HCT116 (cell line): ENCODE data around the gene PLCXD3. TPM values are rescaled to one million over a fixed set of nuclear protein-coding genes. Genes with fewer than 3 reads are reported as not detected.

Source experiments
- ATAC-seq: fragments of 200-7000 bp; cut with Tn5 transposase; 2 replicates; pipeline ENCODE4 v1.9.1; 2020; ENCODE audit warnings: mild to moderate bottlenecking, moderate library complexity
- BruUV-seq: library from RNA; stranded (reverse); fragments of 400-500 nt; replicated peaks from 2 replicates; lab custom pipeline; 2021; lab: Mats Ljungman, UMichigan
- CTCF ChIA-PET: fragments of 300-600 bp; sonication (Branson Sonifier 250); formaldehyde crosslinking; loops from one replicate; lab custom pipeline; 2021; ENCODE audit warnings: antibody characterized with exemption; lab: Charles Lee
- POLR2A ChIA-PET: fragments of 300-600, 350-600 bp; sonication (Branson Sonifier 250); formaldehyde crosslinking; loops from one replicate; lab custom pipeline; 2021; ENCODE audit warnings: antibody characterized with exemption; lab: Charles Lee
- RAD21 ChIA-PET, 2 experiments: fragments of 300-600 bp; sonication (Branson Sonifier 250); formaldehyde crosslinking; loops; one replicate each; lab custom pipeline; 2023; ENCODE audit warnings: low total read pairs in 2 of 2; ENCODE audit not compliant: uncharacterized antibody in 2 of 2, unreplicated experiment in 2 of 2, low non-redundant PET in 1 of 2; lab: Charles Lee
- DNase-seq: peaks from one replicate; pipeline ENCODE4 v3.0.0-alpha.2; 2010; ENCODE audit warnings: low read depth, low spot score
- H2AFZ ChIP-seq: fragments of 200-600 bp; shearing (Covaris generic), sonication (generic); 2 replicates; pipeline ENCODE4 v1.6.1; 2017; ENCODE audit warnings: low read depth, mixed run types, mixed read lengths, antibody characterized with exemption, low read length; ENCODE audit not compliant: poor library complexity, severe bottlenecking
- H3K27ac ChIP-seq: 2 replicates; pipeline ENCODE4 v1.5.1; 2012; ENCODE audit warnings: low read depth, low read length
- H3K27me3 ChIP-seq: fragments of 200-600 bp; sonication (generic); 2 replicates; pipeline ENCODE4 v1.6.1; 2016; ENCODE audit warnings: mixed run types, low read length, mixed read lengths; ENCODE audit not compliant: insufficient read depth
- H3K36me3 ChIP-seq, 2 experiments: fragments of 200-500 bp in 1 of 2; fragments of 200-600 bp in 1 of 2; sonication (Bioruptor generic) in 1 of 2; sonication (generic) in 1 of 2; 2 replicates each; pipeline versions ENCODE4 v1.5.1 to v1.6.1; 2014 to 2016; ENCODE audit warnings: low read length in 2 of 2, inconsistent platforms in 1 of 2, mixed read lengths in 1 of 2, mixed run types in 1 of 2; ENCODE audit not compliant: insufficient read depth in 2 of 2, control insufficient read depth in 1 of 2
- H3K4me1 ChIP-seq, 2 experiments: fragments of 200-600 bp in 1 of 2; sonication (generic) in 1 of 2; 2 replicates each; pipeline versions ENCODE4 v1.5.1 to v1.6.1; 2012 to 2017; ENCODE audit warnings: low read length in 2 of 2, inconsistent platforms in 1 of 2, mild to moderate bottlenecking in 1 of 2, mixed read lengths in 1 of 2, mixed run types in 1 of 2, moderate library complexity in 1 of 2; ENCODE audit not compliant: insufficient read depth in 2 of 2, control insufficient read depth in 1 of 2
- H3K4me2 ChIP-seq: fragments of 200-600 bp; sonication (generic); 2 replicates; pipeline ENCODE4 v1.6.1; 2017; ENCODE audit warnings: mixed run types, low read length, mixed read lengths
- H3K4me3 ChIP-seq, 2 experiments: fragments of 200-600 bp in 1 of 2; sonication (generic) in 1 of 2; replicated peaks in 1 of 2; 2 replicates each; pipeline ENCODE4 v1.5.1; 2011 to 2016; ENCODE audit warnings: low read length in 2 of 2, control low read depth in 1 of 2, low read depth in 1 of 2, mild to moderate bottlenecking in 1 of 2, mixed read lengths in 1 of 2, mixed run types in 1 of 2
- H3K79me2 ChIP-seq: fragments of 200-600 bp; sonication (generic); 2 replicates; pipeline ENCODE4 v1.6.1; 2017; ENCODE audit warnings: mild to moderate bottlenecking, mixed run types, low read length, moderate library complexity, mixed read lengths; ENCODE audit not compliant: insufficient read depth
- H3K9ac ChIP-seq: fragments of 200-600 bp; sonication (generic); 2 replicates; pipeline ENCODE4 v1.6.1; 2016; ENCODE audit warnings: low read length, mixed read lengths
- H3K9me2 ChIP-seq: fragments of 200-600 bp; sonication (generic), shearing (Covaris generic); 2 replicates; pipeline ENCODE4 v1.6.1; 2017; ENCODE audit warnings: mixed run types, mild to moderate bottlenecking, moderate library complexity; ENCODE audit not compliant: insufficient read depth
- H3K9me3 ChIP-seq, 2 experiments: fragments of 200-500 bp in 1 of 2; fragments of 200-600 bp in 1 of 2; sonication (Bioruptor generic) in 1 of 2; sonication (generic) in 1 of 2; 2 replicates each; pipeline ENCODE4 v1.6.1; 2014 to 2017; ENCODE audit warnings: low read length in 2 of 2, mixed read lengths in 2 of 2, inconsistent platforms in 1 of 2, low read depth in 1 of 2, mild to moderate bottlenecking in 1 of 2, mixed run types in 1 of 2, moderate library complexity in 1 of 2; ENCODE audit not compliant: control insufficient read depth in 1 of 2, insufficient read depth in 1 of 2
- H4K20me1 ChIP-seq: fragments of 200-600 bp; sonication (generic), shearing (Covaris generic); 2 replicates; pipeline ENCODE4 v1.6.1; 2017; ENCODE audit warnings: mixed run types, mild to moderate bottlenecking, moderate library complexity; ENCODE audit not compliant: insufficient read depth
- ATF3 ChIP-seq: IDR thresholded peaks from 2 replicates; pipeline ENCODE4 v1.6.1; 2012
- CTCF ChIP-seq, 3 experiments: fragments of 200-600 bp in 1 of 3; sonication (generic) in 1 of 3; IDR thresholded peaks in 2 of 3; conservative IDR thresholded peaks in 1 of 3; 2 replicates each; pipeline ENCODE4 v1.5.1; 2012 to 2017; ENCODE audit warnings: low read depth in 2 of 3, low read length in 2 of 3, antibody characterized with exemption in 1 of 3, borderline replicate concordance in 1 of 3, control low read depth in 1 of 3, mild to moderate bottlenecking in 1 of 3, mixed read lengths in 1 of 3, mixed run types in 1 of 3, moderate library complexity in 1 of 3; ENCODE audit not compliant: insufficient read depth in 1 of 3
- EGR1 ChIP-seq: IDR thresholded peaks from 2 replicates; pipeline ENCODE4 v1.6.1; 2012; ENCODE audit warnings: low read depth
- ELF1 ChIP-seq: IDR thresholded peaks from 2 replicates; pipeline ENCODE4 v1.6.1; 2012; ENCODE audit warnings: low read depth, borderline replicate concordance
- EZH2 ChIP-seq: fragments of 200-600 bp; sonication (generic); IDR thresholded peaks from 2 replicates; pipeline ENCODE4 v1.6.1; 2017; ENCODE audit warnings: antibody characterized with exemption, mixed run types
- EZH2phosphoT487 ChIP-seq: fragments of 200-600 bp; IDR thresholded peaks from 2 replicates; pipeline ENCODE4 v1.6.1; 2018; ENCODE audit warnings: antibody characterized with exemption, borderline replicate concordance
- FOSL1 ChIP-seq: IDR thresholded peaks from 2 replicates; pipeline ENCODE4 v1.6.1; 2012; ENCODE audit warnings: low read depth
- JUND ChIP-seq: IDR thresholded peaks from 2 replicates; pipeline ENCODE4 v1.6.1; 2012
- MAX ChIP-seq: IDR thresholded peaks from 2 replicates; pipeline ENCODE4 v1.6.1; 2012
- POLR2A ChIP-seq: IDR thresholded peaks from 2 replicates; pipeline ENCODE4 v1.7.0; 2011; ENCODE audit warnings: borderline replicate concordance; ENCODE audit not compliant: insufficient read depth, insufficient read length; ENCODE audit errors: extremely low read depth
- RAD21 ChIP-seq: IDR thresholded peaks from 2 replicates; pipeline ENCODE4 v1.6.1; 2012; ENCODE audit warnings: low read depth, mild to moderate bottlenecking
- SIN3A ChIP-seq: IDR thresholded peaks from 2 replicates; pipeline ENCODE4 v1.6.1; 2012; ENCODE audit warnings: low read depth
- SRF ChIP-seq: IDR thresholded peaks from 2 replicates; pipeline ENCODE4 v1.6.1; 2012; ENCODE audit warnings: low read depth
- TCF7L2 ChIP-seq: IDR thresholded peaks from 2 replicates; pipeline ENCODE4 v1.7.0; 2011; ENCODE audit warnings: borderline replicate concordance, inconsistent platforms; ENCODE audit not compliant: insufficient read depth, insufficient read length; ENCODE audit errors: extremely low read depth
- ZBTB33 ChIP-seq: IDR thresholded peaks from 2 replicates; pipeline ENCODE4 v1.6.1; 2011; ENCODE audit warnings: mild to moderate bottlenecking, low read length, moderate library complexity; ENCODE audit not compliant: insufficient replicate concordance; ENCODE audit errors: extremely low read depth
- ZFX ChIP-seq: fragments of 450-650 bp; IDR thresholded peaks from 2 replicates; pipeline ENCODE4 v1.6.1; 2017
- ZNF274 ChIP-seq: fragments of 200-500 bp; sonication (Bioruptor generic); IDR thresholded peaks from 2 replicates; pipeline ENCODE4 v1.6.1; 2014; ENCODE audit warnings: mild to moderate bottlenecking, low read depth, low read length, inconsistent platforms
- intact Hi-C: fragments of 100-400 bp; cut with micrococcal nuclease; formaldehyde crosslinking; loops from 2 replicates; pipeline ENCODE4 v1.10.0; 2022
- total RNA-seq: library from RNA; stranded (reverse); gene quantifications from one replicate; pipeline ENCODE4 v1.2.1, GENCODE V29; 2021; ENCODE audit not compliant: unreplicated experiment

PLCXD3 gene
- total RNA-seq, 1 experiment from 2014 or later = not detected

- TF ChIP-seq CTCF (IDR thresholded peaks at IDR 0.05 in 2 of 3, conservative IDR thresholded peaks at IDR 0.05 in 1 of 3; ENCODE audit: borderline replicate concordance in 1 of 3, insufficient read depth in 1 of 3, low read depth in 2 of 3, low read length in 2 of 3) (peak in 2 of 3 experiments; percentile 21 to 27; a peak in 1 of 6 replicates), SRF (no peak), ZNF274 (no peak)
These were observed 163.8 kb downstream of the PLCXD3 start (continued) for GRCh38 chr5:41346609-41347008.

GRCh38 chr5:41345295-41345694 is 165.1 kb downstream of the PLCXD3 start:
- Histone ChIP-seq H3K4me2 (no peak overlapping the region), H3K9ac (no peak overlapping the region), H4K20me1 (no peaks in the 10 kb centered on the region), H3K79me2 (no peaks in the 10 kb centered on the region), H3K36me3 (no peaks in the 10 kb centered on the region), H3K4me3 (no peak overlapping the region), H3K27ac (no peak overlapping the region), H3K4me1 (no peaks in the 10 kb centered on the region), H2AFZ (no peak overlapping the region), H3K9me3 (no peaks in the 10 kb centered on the region), H3K9me2 (no peaks in the 10 kb centered on the region), H3K27me3 (0 out of 2 replicates have a peak, but pooled peaks cover 6% of the 10 kb centered on the region)
- ChIA-PET POLR2A (no interaction called here), RAD21 (no interaction called here), CTCF (no interaction called here)
- BruUV-seq = no TSS peak
- ATAC-seq = no peak
- DNase-seq = no peak
- intact Hi-C loops = no loop called here
- TF ChIP-seq EGR1 (no peak), ATF3 (no peak), ZFX (no peak), SRF (no peak), POLR2A (no peak), ELF1 (no peak), FOSL1 (no peak), ZNF274 (no peak), MAX (no peak), TCF7L2 (no peak), JUND (no peak), CTCF (IDR thresholded peaks at IDR 0.05 in 2 of 3, conservative IDR thresholded peaks at IDR 0.05 in 1 of 3; ENCODE audit: borderline replicate concordance in 1 of 3, insufficient read depth in 1 of 3, low read depth in 2 of 3, low read length in 2 of 3) (no peak), EZH2phosphoT487 (no peak), SIN3A (no peak), RAD21 (no peak), EZH2 (no peak), ZBTB33 (no peak)
